Esophagus muscularis mucosa (tissue), 4 donors: ENCODE results near the gene SUPT3H. TPM values are rescaled to one million over a fixed set of nuclear protein-coding genes. Genes with fewer than 3 reads are reported as not detected.
"Not testable (repeated sequence)": the region's sequence is repeated elsewhere in the genome, so short reads cannot be mapped to it uniquely, and the experiment has no call there.

Source experiments
- DNase-seq: peaks from one replicate; pipeline ENCODE4 v3.0.0-alpha.2; 2017; ENCODE audit errors: extremely low spot score
- H3K27ac ChIP-seq, 4 donors: fragments of 200-600 bp; sonication (generic); replicated peaks in 1 of 4; 1 replicate in 3 of 4; 2 replicates in 1 of 4; pipeline ENCODE4 v1.5.1; 2016 to 2019; ENCODE audit warnings: mild to moderate bottlenecking in 1 of 4
- H3K27me3 ChIP-seq, 4 donors: fragments of 200-600 bp; sonication (generic); one replicate each; pipeline versions ENCODE4 v1.5.1 to v1.6.0; 2016 to 2019
- H3K36me3 ChIP-seq, 4 donors: fragments of 200-600 bp; sonication (generic); one replicate each; pipeline ENCODE4 v1.5.1; 2016 to 2019
- H3K4me1 ChIP-seq, 4 donors: fragments of 200-600 bp; sonication (generic); one replicate each; pipeline ENCODE4 v1.5.1; 2016 to 2019
- H3K4me3 ChIP-seq, 4 donors: fragments of 200-600 bp; sonication (generic); 1 replicate in 2 of 4; 2 replicates in 2 of 4; pipeline ENCODE4 v1.5.1; 2016 to 2019; ENCODE audit warnings: mild to moderate bottlenecking in 4 of 4, moderate library complexity in 1 of 4
- H3K9me3 ChIP-seq, 4 donors: fragments of 200-600 bp; sonication (generic); 1 replicate in 3 of 4; 2 replicates in 1 of 4; pipeline ENCODE4 v1.5.1; 2016 to 2019
- EP300 ChIP-seq: sonication (generic); formaldehyde crosslinking; IDR thresholded peaks from one replicate; pipeline ENCODE4 v1.6.1; 2017; ENCODE audit warnings: antibody characterized with exemption
- POLR2A ChIP-seq: fragments of 450-650 bp; IDR thresholded peaks from one replicate; pipeline ENCODE4 v1.6.1; 2017; ENCODE audit warnings: antibody characterized with exemption, moderate library complexity, mild to moderate bottlenecking, low read depth
- POLR2AphosphoS5 ChIP-seq, 2 donors: sonication (generic); formaldehyde crosslinking; IDR thresholded peaks; one replicate each; pipeline ENCODE4 v1.6.1; 2017; ENCODE audit warnings: antibody characterized with exemption in 2 of 2
- WGBS: methylation state at CpG from one replicate; pipeline ENCODE4 v1.1.5; 2018; 5-methylcytosine and 5-hydroxymethylcytosine counted together
- intact Hi-C: fragments of 100-400 bp; cut with DNase I; formaldehyde crosslinking; loops from one replicate; pipeline ENCODE4 v1.15.1; 2023
- total RNA-seq, 4 donors: library from RNA; depleted of rRNA; stranded (reverse); fragments of >200 nt; gene quantifications; one replicate each; pipeline versions ENCODE4 v1.1.0 to v1.2.1, GENCODE V29; 2016
- TF ChIP-seq, protein P1 (sequence below), 3 experiments: fragments of 200-600 bp in 2 of 3; fragments of 450-650 bp in 1 of 3; sonication (generic) in 2 of 3; IDR thresholded peaks; one replicate each; pipeline ENCODE4 v1.5.1; 2017 to 2019; ENCODE audit warnings: antibody characterized with exemption in 3 of 3, mild to moderate bottlenecking in 2 of 3, moderate library complexity in 1 of 3

Gene SUPT3H
- total RNA-seq, 4 donors from 2014 or later, result 5.1 to 13.3 (median 9.9) TPM

DNA sequence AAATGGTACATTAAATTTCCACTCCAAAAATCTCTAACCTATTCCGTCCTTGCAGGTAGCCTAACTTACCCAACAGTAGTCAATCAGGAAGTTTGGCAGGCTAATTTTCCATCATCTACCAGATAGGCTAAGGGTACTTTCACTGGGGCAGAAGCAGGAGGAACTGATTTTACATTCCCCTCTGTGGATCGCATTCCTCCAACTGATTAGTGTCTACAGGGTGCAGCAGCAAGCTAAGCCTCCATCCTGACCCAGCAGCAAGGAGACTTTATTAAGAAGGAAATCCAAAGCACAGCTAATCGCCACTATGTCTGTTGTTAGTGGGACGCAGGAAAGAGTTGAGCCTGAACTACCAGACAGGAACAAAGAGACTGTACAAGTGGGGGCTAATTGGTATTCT lies 192.8 kb downstream of the SUPT3H start:
- WGBS, result 89% methylated on average over 4 of the region's 4 CpGs
- Histone ChIP-seq H3K4me3 (no peak overlapping the region), H3K27ac (no peak overlapping the region), H3K36me3 (no peaks in the 10 kb centered on the region), H3K4me1 (no peaks in the 10 kb centered on the region), H3K9me3 (no peaks in the 10 kb centered on the region), H3K27me3 (no peaks in the 10 kb centered on the region)
- no peak for DNase-seq
- intact Hi-C loops, result no loop called here
- no peak for TF ChIP-seq EP300
- TF ChIP-seq, protein P1, sequence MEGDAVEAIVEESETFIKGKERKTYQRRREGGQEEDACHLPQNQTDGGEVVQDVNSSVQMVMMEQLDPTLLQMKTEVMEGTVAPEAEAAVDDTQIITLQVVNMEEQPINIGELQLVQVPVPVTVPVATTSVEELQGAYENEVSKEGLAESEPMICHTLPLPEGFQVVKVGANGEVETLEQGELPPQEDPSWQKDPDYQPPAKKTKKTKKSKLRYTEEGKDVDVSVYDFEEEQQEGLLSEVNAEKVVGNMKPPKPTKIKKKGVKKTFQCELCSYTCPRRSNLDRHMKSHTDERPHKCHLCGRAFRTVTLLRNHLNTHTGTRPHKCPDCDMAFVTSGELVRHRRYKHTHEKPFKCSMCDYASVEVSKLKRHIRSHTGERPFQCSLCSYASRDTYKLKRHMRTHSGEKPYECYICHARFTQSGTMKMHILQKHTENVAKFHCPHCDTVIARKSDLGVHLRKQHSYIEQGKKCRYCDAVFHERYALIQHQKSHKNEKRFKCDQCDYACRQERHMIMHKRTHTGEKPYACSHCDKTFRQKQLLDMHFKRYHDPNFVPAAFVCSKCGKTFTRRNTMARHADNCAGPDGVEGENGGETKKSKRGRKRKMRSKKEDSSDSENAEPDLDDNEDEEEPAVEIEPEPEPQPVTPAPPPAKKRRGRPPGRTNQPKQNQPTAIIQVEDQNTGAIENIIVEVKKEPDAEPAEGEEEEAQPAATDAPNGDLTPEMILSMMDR (IDR thresholded peaks at IDR 0.05), result no peak
- no peak for TF ChIP-seq POLR2AphosphoS5 (IDR thresholded peaks at IDR 0.05)
- no peak for TF ChIP-seq POLR2A

DNA sequence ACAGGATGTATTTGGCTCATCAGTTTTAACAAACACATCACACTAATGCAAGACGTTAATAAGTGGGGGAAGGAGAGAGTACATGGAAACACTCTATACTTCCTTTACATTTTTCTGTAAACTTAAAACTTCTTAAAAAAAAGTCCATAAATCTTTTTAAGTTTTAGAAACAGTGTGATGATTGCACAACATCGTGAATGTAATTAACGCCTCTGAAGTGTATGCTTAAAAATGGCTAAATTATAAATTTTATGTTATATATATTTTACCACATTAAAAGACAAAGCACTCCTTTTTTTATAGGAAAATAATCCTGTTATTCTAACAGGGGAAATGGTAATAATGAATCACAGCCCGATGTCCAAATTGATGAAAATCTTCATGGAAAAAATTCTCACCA lies 193.7 kb downstream of the SUPT3H start:
- no peak overlapping the region for H3K27ac ChIP-seq

GRCh38 chr6:45176373-45176772 lies 201.4 kb downstream of the SUPT3H start:
- H3K4me1 ChIP-seq, intact Hi-C loops, H3K4me3 ChIP-seq, H3K27me3 ChIP-seq, H3K36me3 ChIP-seq, H3K27ac ChIP-seq, DNase-seq, H3K9me3 ChIP-seq: not testable (repeated sequence)
- WGBS, result no CpG with 5 or more reads among the region's 9 CpGs

More for the DNA sequence above, 193.7 kb downstream of the SUPT3H start:
- 93% methylated on average over 4 of the region's 4 CpGs for WGBS
- Histone ChIP-seq H3K4me3 (no peak overlapping the region), H3K27me3 (no peaks in the 10 kb centered on the region), H3K4me1 (no peaks in the 10 kb centered on the region), H3K9me3 (no peaks in the 10 kb centered on the region), H3K36me3 (no peaks in the 10 kb centered on the region)
- intact Hi-C loops, result no loop called here
- no peak for DNase-seq
- TF ChIP-seq POLR2AphosphoS5 (IDR thresholded peaks at IDR 0.05), result no peak
- no peak for TF ChIP-seq EP300
- TF ChIP-seq POLR2A, result no peak
- TF ChIP-seq, protein P1 (IDR thresholded peaks at IDR 0.05), result no peak

DNA sequence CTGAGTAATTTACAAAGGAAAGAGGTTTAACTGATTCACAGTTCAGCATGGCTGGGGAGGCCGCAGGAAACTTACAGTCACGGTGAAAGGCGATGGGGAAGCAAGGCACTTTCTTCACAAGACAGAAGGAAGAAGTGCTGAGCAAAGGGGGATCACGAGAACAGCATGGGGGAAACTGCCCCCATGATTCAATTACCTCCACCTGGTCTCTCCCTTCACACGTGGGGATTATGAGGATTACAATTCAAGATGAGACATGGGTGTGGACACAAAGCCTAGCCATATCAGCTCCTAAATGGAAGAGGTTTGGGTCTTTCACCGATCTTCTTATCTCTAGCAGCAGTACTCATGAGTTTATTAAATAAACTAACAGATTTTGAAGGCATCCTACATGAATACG lies 202.5 kb downstream of the SUPT3H start:
- intact Hi-C loops, result no loop called here
- no peaks in the 10 kb centered on the region for H3K4me1 ChIP-seq
- no peak overlapping the region for H3K4me3 ChIP-seq
- TF ChIP-seq, protein P1 (IDR thresholded peaks at IDR 0.05), result no peak
- TF ChIP-seq POLR2AphosphoS5 (IDR thresholded peaks at IDR 0.05) (no peak), EP300 (no peak), POLR2A (no peak)
- DNase-seq, result no peak
- no peaks in the 10 kb centered on the region for H3K36me3 ChIP-seq
- H3K9me3 ChIP-seq, result no peaks in the 10 kb centered on the region
- WGBS, result 82% methylated on average over 7 of the region's 7 CpGs
- no peaks in the 10 kb centered on the region for H3K27me3 ChIP-seq
- H3K27ac ChIP-seq, result no peak overlapping the region

- no peak for DNase-seq
- intact Hi-C loops, result no loop called here
- Histone ChIP-seq H3K4me1 (no peaks in the 10 kb centered on the region), H3K36me3 (no peaks in the 10 kb centered on the region), H3K4me3 (no peak overlapping the region), H3K9me3 (no peaks in the 10 kb centered on the region), H3K27ac (no peak overlapping the region), H3K27me3 (no peaks in the 10 kb centered on the region)
- TF ChIP-seq POLR2AphosphoS5 (IDR thresholded peaks at IDR 0.05) (no peak), EP300 (no peak)
- TF ChIP-seq, protein P1 (IDR thresholded peaks at IDR 0.05), result no peak
- 93% methylated on average over 3 of the region's 3 CpGs for WGBS
Observed at GRCh38 chr6:45174045-45174444, 203.7 kb downstream of the SUPT3H start.
